GM19328 (cell line): ENCODE data around the gene SLC6A18.

Experiments used
- ATAC-seq: cut with Tn5 transposase; IDR thresholded peaks from one replicate; pipeline ENCODE4 v1.9.1; 2021; ENCODE audit warnings: mild to moderate bottlenecking, moderate library complexity; ENCODE audit not compliant: unreplicated experiment

Gene SLC6A18

GRCh38 chr5:1214163-1214935 is 10.8 kb upstream of the SLC6A18 start:
- no peak for ATAC-seq

- ATAC-seq = no peak
Measured at GRCh38 chr5:1214936-1215220, 10.3 kb upstream of the SLC6A18 start.

GRCh38 chr5:1215320-1216096 is 9.7 kb upstream of the SLC6A18 start:
- ATAC-seq = no peak

- no peak for ATAC-seq
Measured at GRCh38 chr5:1216211-1216917, 8.8 kb upstream of the SLC6A18 start.

GRCh38 chr5:1216918-1217295 is 8.3 kb upstream of the SLC6A18 start:
- ATAC-seq = no peak

GRCh38 chr5:1217596-1218206 is 7.5 kb upstream of the SLC6A18 start:
- ATAC-seq = no peak

GRCh38 chr5:1218351-1219080 is 6.7 kb upstream of the SLC6A18 start:
- no peak for ATAC-seq

- no peak for ATAC-seq
Measured at GRCh38 chr5:1219098-1219767, 5.9 kb upstream of the SLC6A18 start.

- ATAC-seq = no peak
Measured at GRCh38 chr5:1219768-1220100, 5.4 kb upstream of the SLC6A18 start.

- ATAC-seq = no peak
Measured at GRCh38 chr5:1220351-1220750, 4.8 kb upstream of the SLC6A18 start.

GRCh38 chr5:1220831-1221230 is 4.3 kb upstream of the SLC6A18 start:
- ATAC-seq = no peak

- no peak for ATAC-seq
Measured at GRCh38 chr5:1221721-1222120, 3.5 kb upstream of the SLC6A18 start.

GRCh38 chr5:1222147-1222546 is 3.0 kb upstream of the SLC6A18 start:
- no peak for ATAC-seq

- ATAC-seq = no peak
Measured at GRCh38 chr5:1222621-1223277, 2.4 kb upstream of the SLC6A18 start.

GRCh38 chr5:1223278-1223670 is 1.9 kb upstream of the SLC6A18 start:
- no peak for ATAC-seq

- ATAC-seq = no peak
Measured at GRCh38 chr5:1224631-1225030, 550 bp upstream of the SLC6A18 start.

- ATAC-seq = no peak
Measured at GRCh38 chr5:1226231-1226630, 1.1 kb downstream of the SLC6A18 start.

GRCh38 chr5:1226839-1227581 is 1.8 kb downstream of the SLC6A18 start:
- no peak for ATAC-seq

- no peak for ATAC-seq
Measured at GRCh38 chr5:1227667-1228066, 2.5 kb downstream of the SLC6A18 start.
